ENCODE measurements around the gene ODF2.
A peak's percentile ranks its signal among the peaks of the same experiment; 100 is the strongest.
"Not testable (repeated sequence)": the region's sequence is repeated elsewhere in the genome, so short reads cannot be mapped to it uniquely, and the experiment has no call there.

The ODF2 gene

DNA sequence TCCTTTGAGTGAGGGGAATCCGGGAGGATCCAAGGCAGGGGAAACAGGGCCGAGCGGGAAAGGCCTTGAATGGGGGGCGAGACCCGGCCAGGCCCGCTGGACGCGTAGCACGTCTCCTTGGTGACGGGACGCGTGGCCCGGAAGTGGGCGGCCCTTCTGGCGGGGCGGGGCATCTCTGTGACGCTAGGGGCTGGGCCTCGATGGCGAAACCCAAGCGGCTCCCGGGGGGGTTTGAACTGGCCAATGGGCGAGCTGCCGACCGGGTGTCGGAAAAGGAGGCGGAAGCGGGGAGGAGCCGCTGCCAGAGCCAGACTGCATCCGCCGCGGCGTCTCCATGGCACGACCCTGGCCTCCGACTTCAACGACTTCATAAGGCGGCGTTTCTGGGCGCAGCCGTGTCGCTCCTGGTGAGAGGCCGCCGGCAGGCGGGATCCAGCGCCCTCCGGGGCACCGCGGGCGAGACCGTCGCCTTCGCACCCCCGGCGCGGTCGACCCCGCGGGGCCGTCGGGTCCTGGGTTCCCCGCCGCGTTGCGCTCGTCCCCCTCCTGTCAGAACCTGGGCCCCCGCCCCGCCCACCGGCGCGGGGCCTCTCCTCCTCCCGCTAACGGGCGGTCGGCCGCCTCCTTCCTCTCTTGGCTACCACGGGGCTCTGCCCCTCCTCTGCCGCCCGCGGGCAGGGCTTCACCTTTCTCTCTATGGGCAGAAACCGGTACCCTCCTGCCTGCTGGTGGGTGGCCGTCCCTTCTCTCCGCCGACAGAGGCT is at the start of gene ODF2:
Gene ODF2 (plus strand): TSS at position 158 of the 764 bp plus-strand sequence. CDS start 86 bp downstream, at position 244.
- DNase-seq, result peak; percentile 98

DNA sequence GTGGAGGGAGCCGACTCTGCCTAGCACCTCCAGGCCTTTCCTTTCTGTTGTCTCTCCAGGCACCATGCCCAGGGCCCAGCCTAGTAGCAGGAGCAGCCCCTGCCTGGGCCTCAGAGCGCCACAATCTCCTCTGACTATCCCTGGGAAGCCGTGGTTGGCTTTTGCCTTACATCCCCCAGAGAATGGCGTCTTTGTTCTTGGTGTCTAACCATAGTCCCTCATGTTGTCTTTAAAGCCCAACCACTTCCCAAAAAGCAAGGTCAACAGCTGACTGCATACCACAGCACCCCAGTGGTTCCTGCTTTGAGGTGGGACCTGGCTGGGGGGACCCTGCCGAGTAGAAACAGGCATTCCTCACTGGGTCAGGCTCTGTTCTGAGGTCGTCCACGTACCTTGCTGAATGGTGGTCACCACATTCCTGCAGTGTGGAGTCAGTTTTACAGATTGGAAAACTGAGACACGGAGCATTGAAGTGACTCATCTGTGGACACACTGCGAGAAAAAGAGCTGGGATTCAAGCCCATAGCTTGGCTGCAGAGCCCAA is 48.9 kb upstream of the ODF2 start:
- DNase-seq, result no peak

DNA sequence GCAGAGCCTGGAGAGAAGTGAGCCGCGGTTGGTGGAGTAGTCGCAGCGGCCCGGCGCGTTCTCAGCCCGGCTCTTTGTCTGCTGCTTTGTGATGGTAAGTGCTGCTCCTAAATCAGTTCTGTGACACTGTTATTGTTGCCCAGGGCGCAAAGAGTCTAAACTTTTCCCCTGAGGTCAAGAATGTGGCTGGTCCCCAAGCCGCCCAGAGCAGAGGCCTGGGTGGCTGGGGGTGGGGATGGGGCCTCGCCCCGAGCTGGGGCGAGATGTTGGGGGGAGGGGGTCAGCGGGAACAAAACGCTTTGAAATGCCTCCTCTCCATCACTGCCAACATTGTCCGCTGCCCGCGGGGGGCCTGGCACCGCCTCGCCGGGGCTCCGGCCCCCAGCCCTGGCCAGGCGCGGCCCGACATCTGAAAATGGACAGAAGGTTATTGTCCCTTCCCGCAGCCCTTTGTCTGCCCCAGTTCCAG is 46.8 kb upstream of the ODF2 start:
- DNase-seq, result no peak

DNA sequence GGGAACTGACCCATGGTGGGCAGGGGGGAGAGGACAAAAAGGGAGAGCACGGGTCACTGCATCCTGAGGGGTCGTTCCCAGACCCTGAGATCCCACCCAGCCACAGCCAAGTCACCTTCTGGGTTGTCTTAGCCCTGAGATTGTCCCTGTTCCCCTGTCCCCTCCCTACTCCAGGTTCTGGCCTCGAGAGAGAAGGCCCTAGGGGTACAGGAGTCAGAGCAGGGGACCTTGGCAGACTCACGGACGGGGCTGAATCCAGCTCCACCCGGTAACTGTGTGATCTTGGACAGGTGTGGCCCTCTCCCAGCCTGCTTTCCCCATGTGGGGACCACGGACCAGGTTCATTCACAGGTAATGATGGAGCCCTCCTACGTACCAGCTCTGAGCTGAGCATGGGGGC is 46.4 kb upstream of the ODF2 start:
- DNase-seq, result no peak

DNA sequence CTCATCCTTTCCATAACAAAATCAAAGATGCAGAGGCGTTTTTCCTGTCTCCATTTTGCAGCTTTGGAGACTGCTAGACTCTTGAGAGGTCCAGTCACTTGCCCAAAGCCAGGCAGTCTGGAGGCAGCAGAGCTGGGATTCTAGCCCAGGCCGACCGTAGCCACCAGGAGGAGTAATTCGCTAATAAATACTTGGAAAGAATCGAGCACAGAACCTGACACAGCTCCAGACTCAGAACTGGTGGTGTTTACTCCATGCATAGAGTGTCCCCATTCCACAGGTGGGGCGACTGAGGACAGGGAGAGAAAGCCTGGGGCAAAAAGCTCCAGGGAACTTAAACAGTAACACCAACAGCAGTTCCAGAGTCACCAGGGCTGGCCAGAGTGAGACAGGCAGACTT is 45.8 kb upstream of the ODF2 start:
- no peak for DNase-seq

DNA sequence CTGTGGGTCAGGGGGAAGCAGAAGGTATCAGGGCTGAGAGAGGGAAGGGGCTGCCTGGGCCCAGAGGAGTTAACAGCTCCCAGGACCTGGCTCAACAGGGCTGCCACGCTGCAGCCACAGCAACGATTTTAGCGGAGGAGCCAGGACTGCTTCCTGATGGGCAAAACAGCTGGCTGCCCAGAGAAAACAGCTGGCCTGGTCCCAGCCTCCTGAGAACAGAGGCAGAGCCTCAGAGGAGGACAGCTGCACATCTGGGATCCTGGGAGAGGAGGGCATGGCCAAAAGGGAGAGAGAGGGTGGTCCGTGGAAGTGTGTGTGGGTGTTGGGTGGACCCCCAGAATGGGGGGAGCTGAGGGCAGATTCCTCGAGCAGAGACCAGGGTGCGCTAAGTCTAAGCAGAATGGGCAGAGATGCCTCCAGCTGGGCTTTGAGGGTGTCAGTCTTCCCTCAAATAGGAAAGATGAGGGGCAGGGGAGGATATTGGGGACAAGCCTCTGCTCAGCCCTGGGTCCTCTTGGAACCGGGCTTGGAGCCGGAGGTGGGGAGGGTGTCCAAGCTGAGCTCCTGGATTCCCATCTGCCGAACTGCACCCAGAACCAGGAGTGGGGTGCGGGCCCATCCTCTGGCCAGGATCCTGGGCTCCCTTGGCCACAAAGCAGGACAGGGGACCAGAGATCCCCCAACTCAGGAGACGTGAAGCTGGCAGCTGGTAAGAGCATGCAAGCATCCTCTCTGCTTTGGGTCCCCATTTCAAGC is 44.3 kb upstream of the ODF2 start:
- no peak for DNase-seq

DNA sequence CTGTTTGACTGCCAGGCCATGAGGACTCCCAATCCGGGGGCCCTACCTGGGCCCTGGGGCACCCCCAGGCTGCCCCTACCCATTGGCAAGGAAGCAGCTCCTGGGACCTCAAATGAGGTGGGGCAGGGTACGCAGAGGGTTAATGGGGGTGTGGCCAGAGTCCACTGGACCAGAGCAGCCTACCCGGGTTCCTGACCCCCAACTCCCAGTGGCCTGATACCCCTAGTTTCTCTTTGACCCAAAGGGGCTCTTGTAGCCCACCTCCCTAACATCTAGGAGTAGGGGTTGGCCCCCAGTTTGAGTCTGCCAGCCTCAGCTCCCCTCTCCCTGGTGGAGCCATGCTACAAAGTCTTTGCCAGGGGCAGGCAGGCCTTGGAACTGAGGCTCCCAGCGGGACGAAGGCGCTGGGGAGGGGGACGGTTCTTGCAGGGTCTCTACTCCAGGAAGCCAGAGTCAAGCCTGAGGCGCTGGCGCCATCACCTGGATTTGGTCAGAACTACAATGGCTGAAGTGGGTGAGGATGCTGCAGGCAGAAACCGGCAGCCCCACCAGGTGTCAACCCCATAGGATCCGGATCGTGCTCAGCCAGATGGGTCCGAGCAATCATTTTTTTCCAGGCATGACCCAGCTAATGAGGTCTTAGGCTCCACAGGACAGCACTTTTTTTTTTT is 43.6 kb upstream of the ODF2 start:
- peak; percentile 51 for DNase-seq

DNA sequence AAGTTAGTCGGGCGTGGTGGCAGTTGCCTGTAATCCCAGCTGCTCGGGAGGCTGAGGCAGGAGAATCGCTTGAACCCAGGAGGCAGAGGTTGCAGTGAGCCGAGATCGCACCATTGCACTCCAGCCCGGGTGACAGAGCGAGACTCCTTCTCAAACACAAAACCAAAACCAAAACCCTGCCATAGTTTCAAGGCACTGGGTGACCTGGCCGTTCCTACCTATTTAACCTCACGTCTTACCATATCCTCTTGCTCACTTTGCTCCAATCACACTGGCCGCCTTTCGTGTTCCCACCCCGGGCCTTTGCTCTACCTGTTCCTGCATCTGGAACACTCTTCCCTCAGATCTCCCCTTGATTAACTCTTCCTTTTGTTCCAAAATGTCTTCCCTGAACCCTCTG is 42.1 kb upstream of the ODF2 start:
- DNase-seq, result not testable (repeated sequence)

DNA sequence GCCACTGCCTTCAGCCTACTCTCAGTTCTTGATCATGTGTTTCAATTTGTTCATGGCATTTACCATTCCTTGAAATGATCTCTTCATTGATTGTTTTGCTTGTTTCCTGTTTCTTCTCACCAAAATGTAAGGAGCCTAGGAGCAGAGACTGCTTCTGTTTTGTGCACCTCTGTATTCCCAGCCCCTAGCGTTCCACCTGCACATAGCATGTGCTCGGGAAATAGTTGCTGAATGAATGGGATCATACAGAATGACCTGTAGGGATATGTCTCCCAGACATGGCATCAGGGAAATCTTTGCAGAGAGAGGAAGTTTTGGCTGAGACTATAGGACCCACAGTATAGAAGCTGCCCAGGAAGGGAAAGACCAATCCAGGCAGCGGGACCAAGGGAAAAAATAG is 41.3 kb upstream of the ODF2 start:
- no peak for DNase-seq

DNA sequence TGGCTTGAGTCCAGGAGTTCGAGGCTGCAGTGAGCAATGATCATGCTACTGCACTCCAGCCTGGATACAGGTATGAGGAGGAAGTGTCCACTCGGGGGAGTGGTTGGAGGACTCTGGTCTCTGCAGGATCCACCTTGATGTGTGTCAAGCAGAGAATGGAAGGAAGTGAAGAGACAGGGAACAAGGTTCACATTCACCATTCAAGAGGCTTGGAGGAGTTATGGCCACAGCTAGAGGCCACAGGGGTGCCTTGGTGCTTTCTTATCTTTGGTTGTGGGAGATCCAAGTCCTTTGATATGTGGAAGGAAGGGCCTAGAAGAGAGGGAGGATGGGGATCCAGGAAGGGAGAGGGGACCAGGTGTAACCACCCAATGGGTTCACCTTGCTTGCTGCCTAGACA is 40.5 kb upstream of the ODF2 start:
- DNase-seq, result no peak

DNA sequence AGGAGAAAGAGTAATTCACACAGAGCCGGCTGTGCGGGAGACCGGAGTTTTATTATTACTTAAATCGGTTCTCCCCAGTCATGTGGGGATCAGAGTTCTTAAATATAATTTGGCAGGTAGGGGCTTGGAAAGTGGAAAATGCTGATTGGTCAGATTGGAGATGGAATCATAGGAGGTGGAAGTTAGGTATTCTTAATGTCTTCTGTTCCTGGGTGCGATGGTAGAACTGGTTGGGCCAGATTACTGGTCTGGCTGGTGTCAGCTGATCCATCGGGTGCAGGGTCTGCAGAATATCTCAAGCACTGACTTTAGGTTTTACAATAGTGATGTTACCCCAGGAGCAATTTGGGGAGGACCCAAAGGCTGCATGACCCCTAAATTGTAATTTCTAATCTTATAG is 39.8 kb upstream of the ODF2 start:
- DNase-seq, result no peak

DNA sequence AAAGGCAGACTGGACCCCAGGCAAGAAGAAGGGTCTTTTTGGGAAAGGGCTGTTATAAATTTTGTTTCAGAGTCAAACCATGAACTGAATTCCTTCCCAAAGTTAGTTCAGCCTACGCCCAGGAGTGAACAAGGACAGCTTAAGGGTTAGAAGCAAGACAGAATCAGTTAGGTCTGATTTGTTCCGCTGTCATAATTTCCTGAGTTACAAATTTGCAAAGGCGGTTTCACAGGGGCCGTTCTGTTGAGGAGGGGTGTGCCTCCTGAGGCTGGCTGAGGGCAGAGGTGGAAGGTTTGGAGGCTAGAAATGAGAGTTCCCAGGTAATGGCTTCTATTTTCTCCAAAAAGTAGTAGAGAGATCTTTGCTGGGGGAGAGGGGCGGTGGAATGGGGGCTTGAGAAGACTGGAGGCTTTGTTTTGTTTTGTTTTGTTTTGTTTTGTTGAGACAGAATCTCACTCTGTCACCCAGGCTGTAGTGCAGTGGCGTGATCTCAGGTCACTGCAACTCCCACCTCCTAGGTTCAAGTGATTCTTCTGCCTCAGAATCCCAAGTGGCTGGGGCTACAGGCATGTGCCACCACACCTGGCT is 39.3 kb upstream of the ODF2 start:
- DNase-seq, result no peak

DNA sequence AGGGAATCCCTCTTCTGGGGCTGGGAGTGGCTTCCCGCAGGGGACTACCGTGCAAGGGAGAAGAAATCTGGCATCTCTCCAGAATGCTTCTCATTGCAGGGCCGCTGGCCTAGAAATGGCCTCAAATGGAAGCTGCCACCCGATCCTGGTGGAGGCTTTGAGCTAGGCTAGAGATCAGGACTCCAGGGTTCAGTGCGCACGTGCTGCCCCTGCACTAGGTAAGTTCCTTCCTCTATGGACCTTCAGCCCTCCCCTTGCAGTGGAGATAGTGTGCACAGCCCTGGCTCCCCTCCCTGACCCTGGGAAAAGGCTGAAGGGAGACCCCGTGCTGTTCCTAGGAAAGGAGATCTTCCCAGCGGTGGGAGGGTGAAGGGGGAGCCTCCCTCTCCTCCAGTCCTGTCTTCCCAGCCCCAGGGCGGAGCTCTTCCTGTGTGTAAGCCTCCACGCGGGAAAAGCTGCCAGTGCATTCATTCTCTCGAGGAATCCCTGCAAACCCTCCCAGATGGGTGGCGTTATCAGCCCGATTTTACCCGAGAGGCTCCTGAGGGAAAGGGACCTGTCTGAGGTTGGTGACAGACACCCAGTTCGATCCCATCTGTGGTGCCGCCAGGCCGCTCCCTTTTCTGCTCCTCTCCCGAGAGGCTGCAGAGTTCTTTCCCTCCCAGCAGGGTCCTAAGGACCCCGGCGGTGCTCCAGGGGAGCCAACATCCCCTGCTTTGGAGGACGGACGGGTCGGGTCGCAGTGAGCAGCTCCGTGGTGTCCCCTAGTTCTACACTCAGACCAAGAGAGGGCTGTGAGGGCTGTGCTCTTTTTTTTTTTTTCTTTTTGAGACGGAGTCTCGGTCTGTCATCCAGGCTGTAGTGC is 36.5 kb upstream of the ODF2 start:
- no peak for DNase-seq

DNA sequence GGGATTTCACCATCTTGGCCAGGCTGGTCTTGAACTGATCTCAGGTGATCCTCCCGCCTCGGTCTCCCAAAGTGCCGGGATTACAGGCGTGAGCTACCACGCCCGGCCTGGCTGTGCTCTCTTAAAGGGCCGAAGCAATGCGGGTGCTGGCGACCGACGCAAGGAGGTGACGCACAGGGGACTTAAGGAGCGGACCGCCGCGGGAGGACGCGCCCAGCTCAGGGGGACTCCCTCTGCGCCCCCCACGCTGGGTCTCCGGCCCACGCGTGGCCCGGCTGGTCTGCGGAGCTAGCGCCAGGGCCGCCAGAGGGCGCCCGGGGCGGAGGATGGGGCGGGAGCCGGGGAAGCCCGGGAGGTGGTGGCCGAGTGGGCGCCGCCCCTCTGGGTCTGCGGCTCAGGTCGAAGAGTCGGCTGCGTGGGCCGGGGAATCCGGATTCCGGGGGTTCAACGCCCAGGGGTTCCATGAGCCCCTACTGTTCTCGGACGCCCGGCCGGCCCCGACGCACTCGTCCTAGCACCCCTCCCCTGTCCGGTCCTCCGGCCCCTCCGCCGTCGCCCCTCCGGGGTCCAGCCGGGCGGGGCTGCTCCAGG is 35.7 kb upstream of the ODF2 start:
- DNase-seq, result peak; percentile 72

DNA sequence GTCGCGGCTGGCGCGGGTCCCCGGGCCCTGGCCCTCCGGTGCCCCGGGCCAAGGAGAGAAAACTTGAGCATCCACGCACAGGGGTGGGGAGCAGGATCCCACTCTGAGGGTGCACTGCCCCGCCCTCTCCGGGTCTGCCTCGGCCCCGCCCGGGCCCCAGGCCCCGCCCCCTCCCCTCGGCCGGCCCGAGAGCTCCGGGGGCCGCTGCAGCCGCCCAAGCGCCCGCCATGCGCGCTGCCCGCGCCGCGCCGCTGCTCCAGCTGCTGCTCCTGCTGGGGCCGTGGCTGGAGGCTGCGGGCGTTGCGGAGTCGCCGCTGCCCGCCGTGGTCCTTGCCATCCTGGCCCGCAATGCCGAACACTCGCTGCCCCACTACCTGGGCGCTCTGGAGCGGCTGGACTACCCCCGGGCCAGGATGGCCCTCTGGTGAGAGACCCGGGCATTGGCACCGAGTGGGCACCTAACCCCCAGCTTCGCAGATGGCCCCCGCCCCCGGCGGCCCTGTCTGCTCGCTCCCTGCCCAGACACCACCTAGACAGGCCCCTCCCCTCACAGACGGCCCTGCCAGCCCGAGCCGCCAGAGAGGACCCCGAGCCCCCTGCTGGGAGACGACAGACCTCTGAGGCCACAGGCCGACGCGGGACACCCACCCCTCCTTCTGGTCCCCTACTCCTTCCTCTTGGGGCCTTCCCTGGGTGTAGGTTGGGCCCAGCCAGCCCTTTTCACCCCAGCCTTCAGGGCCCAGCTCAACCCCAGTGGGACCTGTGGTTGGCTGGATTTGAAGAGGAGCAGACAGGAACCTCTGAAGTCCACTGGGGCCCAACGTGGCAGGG is 34.9 kb upstream of the ODF2 start, which contains the start of gene CERCAM:
Gene CERCAM (plus strand): TSS at position 207 of the 831 bp plus-strand sequence. CDS start 21 bp downstream, at position 228.
- peak; percentile 49 for DNase-seq

DNA sequence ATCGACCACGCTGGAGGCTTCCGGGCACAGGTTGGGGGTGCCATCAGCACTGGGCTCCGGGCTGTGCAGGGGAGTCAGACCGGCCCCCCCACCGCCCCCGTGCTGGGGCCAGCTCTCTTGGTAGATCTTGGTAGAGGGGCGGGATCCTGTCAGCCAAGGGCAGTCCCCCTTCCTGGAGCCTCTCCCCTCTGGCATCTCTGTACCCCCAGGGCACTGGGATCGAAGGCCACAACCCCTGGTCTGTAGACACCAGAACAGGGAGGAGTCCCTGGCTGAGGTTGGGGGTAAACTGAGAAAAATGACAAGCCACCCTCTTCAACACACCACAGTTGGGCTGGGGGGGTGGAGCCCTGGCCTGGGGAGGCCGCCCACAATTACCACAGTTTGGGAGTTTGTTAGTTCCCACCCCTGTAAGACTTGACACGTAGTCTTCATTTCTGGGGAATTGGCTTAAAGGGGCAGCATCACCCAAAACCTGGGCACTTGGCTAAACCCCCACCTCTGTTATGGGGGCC is 34.3 kb upstream of the ODF2 start:
- peak; percentile 10 for DNase-seq

DNA sequence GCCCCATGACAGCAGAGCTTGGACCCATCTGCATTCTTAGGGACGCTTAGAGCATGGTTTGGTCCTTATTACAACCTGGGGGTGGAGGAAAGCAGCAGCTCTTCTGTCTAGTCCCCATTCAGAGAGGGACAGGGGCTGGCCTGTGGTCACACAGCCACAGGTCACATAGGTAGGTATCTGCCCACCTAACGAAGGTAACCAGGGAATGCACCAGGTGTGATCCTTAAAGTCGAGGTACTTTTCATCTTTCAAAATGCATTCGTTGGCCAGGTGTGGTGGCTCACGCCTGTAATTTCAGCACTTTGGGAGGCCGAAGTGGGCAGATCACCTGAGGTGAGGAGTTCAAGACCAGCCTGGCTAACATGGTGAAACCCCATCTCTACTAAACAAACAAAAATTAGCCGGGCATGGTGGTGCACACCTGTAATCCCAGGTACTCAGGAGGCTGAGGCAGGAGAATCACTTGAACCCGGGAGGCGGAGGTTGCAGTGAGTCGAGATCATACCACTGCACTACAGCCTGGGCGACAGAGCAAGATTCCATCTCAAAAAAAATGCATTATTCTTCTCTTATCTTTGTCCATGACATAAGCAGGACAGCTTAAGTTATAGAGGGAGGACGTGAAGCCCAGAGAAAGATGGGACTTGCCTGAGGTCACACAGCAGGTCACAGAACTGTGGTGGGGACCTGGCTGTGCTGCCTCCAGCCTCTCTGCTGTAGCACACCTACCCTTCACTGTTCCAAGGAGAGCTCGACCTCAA is 33.6 kb upstream of the ODF2 start:
- DNase-seq, result not testable (repeated sequence)

DNA sequence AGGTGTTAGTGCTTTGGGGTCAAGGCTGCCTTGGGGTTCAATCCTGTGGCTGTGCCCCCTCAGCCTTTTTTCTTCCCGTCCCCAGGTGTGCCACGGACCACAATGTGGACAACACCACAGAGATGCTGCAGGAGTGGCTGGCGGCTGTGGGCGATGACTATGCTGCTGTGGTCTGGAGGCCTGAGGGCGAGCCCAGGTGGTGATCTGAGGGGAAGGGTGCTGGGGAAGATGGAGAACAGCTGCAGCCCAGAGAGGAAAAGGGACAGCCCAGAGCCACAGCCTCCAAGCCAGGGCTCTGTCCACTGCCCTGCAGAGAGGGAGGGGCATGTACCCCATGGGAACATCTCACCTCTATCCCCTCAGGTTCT is 33.0 kb upstream of the ODF2 start:
- no peak for DNase-seq

DNA sequence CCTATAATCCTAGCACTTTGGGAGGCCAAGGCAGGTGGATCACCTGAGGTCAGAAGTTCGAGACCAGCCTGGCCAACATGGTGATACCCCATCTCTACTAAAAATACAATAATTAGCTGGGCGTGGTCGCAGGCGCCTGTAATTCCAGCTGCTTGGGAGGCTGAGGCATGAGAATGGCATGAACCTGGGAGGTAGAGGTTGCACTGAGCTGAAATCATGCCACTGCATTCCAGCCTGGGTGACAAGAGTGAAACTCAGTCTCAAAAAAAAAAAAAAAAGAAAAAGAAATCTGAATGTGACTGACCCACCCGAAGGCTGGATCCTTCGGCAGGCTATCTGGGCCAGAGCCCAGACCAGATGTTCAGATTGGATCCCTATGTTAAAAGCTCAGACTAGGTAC is 32.5 kb upstream of the ODF2 start:
- DNase-seq, result not testable (repeated sequence)
